ENCODE measurements around the gene ZNF586.
"Not testable (repeated sequence)": the region's sequence is repeated elsewhere in the genome, so short reads cannot be mapped to it uniquely, and the experiment has no call there.

ZNF586 gene

GRCh38 chr19:57812226-57812625 lies 42.8 kb downstream of the ZNF586 start:
- H3K27me3 Mint-ChIP-seq (ENCODE audit: low read depth) = no peaks in the 10 kb centered on the region
- peak overlapping the region; percentile 43 for H3K27ac Mint-ChIP-seq
- no peaks in the 10 kb centered on the region for H3K9me3 Mint-ChIP-seq
- peaks cover 31% of the 10 kb centered on the region for H3K4me1 Mint-ChIP-seq (ENCODE audit: low read depth)
- H3K4me3 Mint-ChIP-seq = peak overlapping the region; percentile 51
- H3K36me3 Mint-ChIP-seq (ENCODE audit: low read depth) = peaks cover 32% of the 10 kb centered on the region

- H3K27me3 Mint-ChIP-seq (ENCODE audit: low read depth); H3K9me3 Mint-ChIP-seq: not testable (repeated sequence)
- peaks cover 25% of the 10 kb centered on the region for H3K36me3 Mint-ChIP-seq (ENCODE audit: low read depth)
- H3K27ac Mint-ChIP-seq = peak overlapping the region; percentile 75
- H3K4me3 Mint-ChIP-seq = peak overlapping the region; percentile 75
- peaks cover 31% of the 10 kb centered on the region for H3K4me1 Mint-ChIP-seq (ENCODE audit: low read depth)
Observed at GRCh38 chr19:57812975-57813820, 43.7 kb downstream of the ZNF586 start.

- Mint-ChIP-seq H3K36me3 (ENCODE audit: low read depth) (peaks cover 19% of the 10 kb centered on the region), H3K27ac (peak overlapping the region; percentile 93), H3K27me3 (ENCODE audit: low read depth) (no peaks in the 10 kb centered on the region), H3K4me1 (ENCODE audit: low read depth) (peaks cover 35% of the 10 kb centered on the region), H3K4me3 (peak overlapping the region; percentile 94), H3K9me3 (no peaks in the 10 kb centered on the region)
Observed at GRCh38 chr19:57813919-57814504, 44.5 kb downstream of the ZNF586 start.

GRCh38 chr19:57814505-57815246 lies 45.2 kb downstream of the ZNF586 start, which contains the start of gene ZNF552:
TSS of gene ZNF552 (minus strand) at chr19:57814913. CDS start at chr19:57814743, 170 bp downstream.
- peaks cover 35% of the 10 kb centered on the region for H3K4me1 Mint-ChIP-seq (ENCODE audit: low read depth)
- H3K27me3 Mint-ChIP-seq (ENCODE audit: low read depth) = no peaks in the 10 kb centered on the region
- H3K27ac Mint-ChIP-seq = peak within 1 kb of the TSS; percentile 93
- H3K36me3 Mint-ChIP-seq (ENCODE audit: low read depth) = peaks cover 14% of the 10 kb centered on the region
- peak within 1 kb of the TSS; percentile 94 for H3K4me3 Mint-ChIP-seq
- no peaks in the 10 kb centered on the region for H3K9me3 Mint-ChIP-seq

- peak overlapping the region; percentile 93 for H3K27ac Mint-ChIP-seq
- H3K36me3 Mint-ChIP-seq (ENCODE audit: low read depth) = peaks cover 10% of the 10 kb centered on the region
- H3K9me3 Mint-ChIP-seq = no peaks in the 10 kb centered on the region
- no peaks in the 10 kb centered on the region for H3K27me3 Mint-ChIP-seq (ENCODE audit: low read depth)
- H3K4me1 Mint-ChIP-seq (ENCODE audit: low read depth) = peaks cover 40% of the 10 kb centered on the region
- peak overlapping the region; percentile 94 for H3K4me3 Mint-ChIP-seq
Observed at GRCh38 chr19:57815247-57816075, 46.0 kb downstream of the ZNF586 start.

- H3K9me3 Mint-ChIP-seq = no peaks in the 10 kb centered on the region
- no peaks in the 10 kb centered on the region for H3K27me3 Mint-ChIP-seq (ENCODE audit: low read depth)
- H3K27ac Mint-ChIP-seq = no peak overlapping the region
- peak overlapping the region; percentile 23 for H3K4me3 Mint-ChIP-seq
- peaks cover 47% of the 10 kb centered on the region for H3K4me1 Mint-ChIP-seq (ENCODE audit: low read depth)
- H3K36me3 Mint-ChIP-seq (ENCODE audit: low read depth) = peaks cover 12% of the 10 kb centered on the region
Observed at GRCh38 chr19:57816652-57817051, 47.2 kb downstream of the ZNF586 start.

- peaks cover 14% of the 10 kb centered on the region for H3K36me3 Mint-ChIP-seq (ENCODE audit: low read depth)
- H3K27me3 Mint-ChIP-seq (ENCODE audit: low read depth) = no peaks in the 10 kb centered on the region
- H3K27ac Mint-ChIP-seq = no peak overlapping the region
- H3K4me1 Mint-ChIP-seq (ENCODE audit: low read depth) = peaks cover 46% of the 10 kb centered on the region
- no peak overlapping the region for H3K4me3 Mint-ChIP-seq
- no peaks in the 10 kb centered on the region for H3K9me3 Mint-ChIP-seq
Observed at GRCh38 chr19:57817976-57818375, 48.5 kb downstream of the ZNF586 start.

- H3K36me3 Mint-ChIP-seq (ENCODE audit: low read depth) = peaks cover 16% of the 10 kb centered on the region
- H3K9me3 Mint-ChIP-seq = no peaks in the 10 kb centered on the region
- no peaks in the 10 kb centered on the region for H3K27me3 Mint-ChIP-seq (ENCODE audit: low read depth)
- H3K4me3 Mint-ChIP-seq = peak overlapping the region; percentile 64
- peak overlapping the region; percentile 67 for H3K27ac Mint-ChIP-seq
- H3K4me1 Mint-ChIP-seq (ENCODE audit: low read depth) = peaks cover 43% of the 10 kb centered on the region
Observed at GRCh38 chr19:57818378-57818777, 48.9 kb downstream of the ZNF586 start.

GRCh38 chr19:57819475-57820148 lies 50.1 kb downstream of the ZNF586 start:
- Mint-ChIP-seq H3K36me3 (ENCODE audit: low read depth) (peaks cover 23% of the 10 kb centered on the region), H3K27ac (peak overlapping the region; percentile 99), H3K9me3 (no peaks in the 10 kb centered on the region), H3K4me1 (ENCODE audit: low read depth) (peaks cover 42% of the 10 kb centered on the region), H3K27me3 (ENCODE audit: low read depth) (no peaks in the 10 kb centered on the region), H3K4me3 (peak overlapping the region; percentile 90)

GRCh38 chr19:57820599-57820998 lies 51.1 kb downstream of the ZNF586 start:
- no peaks in the 10 kb centered on the region for H3K9me3 Mint-ChIP-seq
- H3K4me3 Mint-ChIP-seq = peak overlapping the region; percentile 90
- H3K27ac Mint-ChIP-seq = peak overlapping the region; percentile 99
- peaks cover 35% of the 10 kb centered on the region for H3K4me1 Mint-ChIP-seq (ENCODE audit: low read depth)
- no peaks in the 10 kb centered on the region for H3K27me3 Mint-ChIP-seq (ENCODE audit: low read depth)
- peaks cover 24% of the 10 kb centered on the region for H3K36me3 Mint-ChIP-seq (ENCODE audit: low read depth)

- H3K27ac Mint-ChIP-seq = peak overlapping the region; percentile 4
- peak overlapping the region; percentile 90 for H3K4me3 Mint-ChIP-seq
- H3K4me1 Mint-ChIP-seq (ENCODE audit: low read depth) = peaks cover 33% of the 10 kb centered on the region
- H3K9me3 Mint-ChIP-seq; H3K27me3 Mint-ChIP-seq (ENCODE audit: low read depth): not testable (repeated sequence)
- H3K36me3 Mint-ChIP-seq (ENCODE audit: low read depth) = peaks cover 28% of the 10 kb centered on the region
Observed at GRCh38 chr19:57821095-57821494, 51.6 kb downstream of the ZNF586 start.

GRCh38 chr19:57821501-57821900 lies 52.0 kb downstream of the ZNF586 start:
- H3K4me1 Mint-ChIP-seq (ENCODE audit: low read depth) = peaks cover 32% of the 10 kb centered on the region
- H3K36me3 Mint-ChIP-seq (ENCODE audit: low read depth) = peaks cover 30% of the 10 kb centered on the region
- not testable (repeated sequence) for H3K27me3 Mint-ChIP-seq (ENCODE audit: low read depth); H3K27ac Mint-ChIP-seq; H3K4me3 Mint-ChIP-seq; H3K9me3 Mint-ChIP-seq

GRCh38 chr19:57823155-57823554 lies 53.7 kb downstream of the ZNF586 start:
- H3K9me3 Mint-ChIP-seq = not testable (repeated sequence)

More at GRCh38 chr19:57823155-57823554, 53.7 kb downstream of the ZNF586 start:
- Mint-ChIP-seq H3K4me1 (ENCODE audit: low read depth) (peaks cover 32% of the 10 kb centered on the region), H3K36me3 (ENCODE audit: low read depth) (peaks cover 38% of the 10 kb centered on the region)
- H3K4me3 Mint-ChIP-seq; H3K27me3 Mint-ChIP-seq (ENCODE audit: low read depth); H3K27ac Mint-ChIP-seq: not testable (repeated sequence)
